ENCODE results near the gene PTPRU. TPM values are rescaled to one million over a fixed set of nuclear protein-coding genes. Genes with fewer than 3 reads are reported as not detected.

Gene PTPRU
- total RNA-seq, 1 donor from 2014 or later: 32.7 TPM

- intact Hi-C loops (cut with DNase I): no loop called here
- no peak overlapping the region for H3K27ac ChIP-seq
- H3K4me1 ChIP-seq: no peaks in the 10 kb centered on the region
- H3K4me3 ChIP-seq: no peak overlapping the region
- TF ChIP-seq CTCF (IDR thresholded peaks at IDR 0.05): no peak
- no peak for DNase-seq (ENCODE audit: low spot score in 2 of 2)
- H3K9me3 ChIP-seq: no peaks in the 10 kb centered on the region
- peaks cover 35 to 61% of the 10 kb centered on the region in 2 donors for H3K36me3 ChIP-seq
- no peaks in the 10 kb centered on the region for H3K27me3 ChIP-seq
Measured at GRCh38 chr1:29305943-29306342, 69.6 kb downstream of the PTPRU start.

- DNase-seq (ENCODE audit: low spot score in 2 of 2): no peak
- intact Hi-C loops (cut with DNase I): no loop called here
Measured at GRCh38 chr1:29306471-29307140, 70.3 kb downstream of the PTPRU start.

GRCh38 chr1:29309075-29309474, 72.8 kb downstream of the PTPRU start:
- Histone ChIP-seq H3K4me3 (no peak overlapping the region), H3K27ac (no peak overlapping the region), H3K27me3 (no peaks in the 10 kb centered on the region), H3K36me3 (peaks cover 30 to 63% of the 10 kb centered on the region in 2 donors), H3K9me3 (no peaks in the 10 kb centered on the region), H3K4me1 (no peaks in the 10 kb centered on the region)
- no peak for TF ChIP-seq CTCF (IDR thresholded peaks at IDR 0.05)
- intact Hi-C loops (cut with DNase I): no loop called here
- no peak for DNase-seq (ENCODE audit: low spot score in 2 of 2)

More at GRCh38 chr1:29306471-29307140, 70.3 kb downstream of the PTPRU start:
- Histone ChIP-seq H3K36me3 (peaks cover 35 to 66% of the 10 kb centered on the region in 2 donors), H3K4me3 (no peak overlapping the region), H3K9me3 (no peaks in the 10 kb centered on the region), H3K27me3 (no peaks in the 10 kb centered on the region), H3K4me1 (no peaks in the 10 kb centered on the region), H3K27ac (no peak overlapping the region)
- no peak for TF ChIP-seq CTCF (IDR thresholded peaks at IDR 0.05)

- no peak for DNase-seq (ENCODE audit: low spot score in 2 of 2)
- TF ChIP-seq CTCF (IDR thresholded peaks at IDR 0.05): no peak
- Histone ChIP-seq H3K4me3 (no peak overlapping the region), H3K27me3 (no peaks in the 10 kb centered on the region), H3K36me3 (peaks cover 24 to 64% of the 10 kb centered on the region in 2 donors), H3K9me3 (no peaks in the 10 kb centered on the region), H3K27ac (no peak overlapping the region), H3K4me1 (no peaks in the 10 kb centered on the region)
- intact Hi-C loops (cut with DNase I): no loop called here
Measured at GRCh38 chr1:29309621-29310020, 73.3 kb downstream of the PTPRU start.

GRCh38 chr1:29310616-29311180, 74.4 kb downstream of the PTPRU start:
- H3K9me3 ChIP-seq: no peaks in the 10 kb centered on the region
- H3K27me3 ChIP-seq: no peaks in the 10 kb centered on the region
- intact Hi-C loops (cut with DNase I): no loop called here
- H3K4me3 ChIP-seq: no peak overlapping the region
- DNase-seq (ENCODE audit: low spot score in 2 of 2): no peak
- no peak for TF ChIP-seq CTCF (IDR thresholded peaks at IDR 0.05)
- H3K27ac ChIP-seq: no peak overlapping the region
- H3K4me1 ChIP-seq: no peaks in the 10 kb centered on the region
- peaks cover 19 to 64% of the 10 kb centered on the region in 2 donors for H3K36me3 ChIP-seq
